ENCODE results near the gene EMC9.

The EMC9 gene

GRCh38 chr14:24164518-24164991 is 23.2 kb upstream of the EMC9 start:
- no peak for TF ChIP-seq CTCF (IDR thresholded peaks at IDR 0.05; ENCODE audit: insufficient read depth, missing control alignments)
- DNase-seq (ENCODE audit: insufficient read length, low spot score) (no peak), FAIRE-seq (no peak)

- no peak for TF ChIP-seq CTCF (IDR thresholded peaks at IDR 0.05; ENCODE audit: insufficient read depth, missing control alignments)
- DNase-seq (ENCODE audit: insufficient read length, low spot score) (no peak), FAIRE-seq (no peak)
Measured at GRCh38 chr14:24162093-24162492, 20.7 kb upstream of the EMC9 start.

- peak; percentile 91 for TF ChIP-seq CTCF (IDR thresholded peaks at IDR 0.05; ENCODE audit: insufficient read depth, missing control alignments)
- DNase-seq (ENCODE audit: insufficient read length, low spot score) = peak; percentile 96
- FAIRE-seq = no peak
Measured at GRCh38 chr14:24160850-24161804, 19.7 kb upstream of the EMC9 start, which contains the start of gene IRF9. IRF9 (plus strand) TSS chr14:24161265; CDS start chr14:24162145, 880 bp downstream.

GRCh38 chr14:24160499-24160849 is 19.1 kb upstream of the EMC9 start:
- no peak for TF ChIP-seq CTCF (IDR thresholded peaks at IDR 0.05; ENCODE audit: insufficient read depth, missing control alignments)
- DNase-seq (ENCODE audit: insufficient read length, low spot score) (no peak), FAIRE-seq (no peak)

- no peak for FAIRE-seq
- TF ChIP-seq CTCF (IDR thresholded peaks at IDR 0.05; ENCODE audit: insufficient read depth, missing control alignments) = no peak
- no peak for DNase-seq (ENCODE audit: insufficient read length, low spot score)
Measured at GRCh38 chr14:24159777-24160498, 18.5 kb upstream of the EMC9 start.

- FAIRE-seq = no peak
- DNase-seq (ENCODE audit: insufficient read length, low spot score) = no peak
- no peak for TF ChIP-seq CTCF (IDR thresholded peaks at IDR 0.05; ENCODE audit: insufficient read depth, missing control alignments)
Measured at GRCh38 chr14:24157331-24157730, 15.9 kb upstream of the EMC9 start.

Data from D721Med (cell line).